Measurements from ENCODE around the gene MICAL2. TPM values are rescaled to one million over a fixed set of nuclear protein-coding genes. Genes with fewer than 3 reads are reported as not detected.
A peak's percentile ranks its signal among the peaks of the same experiment; 100 is the strongest.

Gene MICAL2
- total and polyA plus RNA-seq, 2 of the 13 experiments (the other 11 are each of a cell fraction or from before 2014, with no cell fraction given) = 0.78 to 1.1 TPM

- Histone ChIP-seq H3K27me3 (ENCODE audit: control insufficient read depth in 1 of 2, insufficient read depth in 2 of 2, low read length in 2 of 2) (no peaks in the 10 kb centered on the region), H3K27ac (ENCODE audit: extremely low read length, insufficient read depth, low read length) (no peak overlapping the region), H3K4me1 (ENCODE audit: insufficient read depth, low read length) (peaks cover 58% of the 10 kb centered on the region), H3K36me3 (replicated peaks in 1 of 2; ENCODE audit: control insufficient read depth in 1 of 2, insufficient read depth in 2 of 2, low read length in 2 of 2) (no peaks in the 10 kb centered on the region), H3K9me3 (ENCODE audit: low read length) (no peaks in the 10 kb centered on the region), H3K79me2 (ENCODE audit: insufficient read depth, low read length) (no peaks in the 10 kb centered on the region), H3K9ac (ENCODE audit: insufficient read depth, low read depth, low read length) (no peak overlapping the region), H2AFZ (ENCODE audit: low read length) (no peak overlapping the region), H3K4me2 (ENCODE audit: low read depth, low read length) (no peak overlapping the region), H3K4me3 (replicated peaks in 1 of 3; ENCODE audit: insufficient read depth in 1 of 3, low read depth in 2 of 3, low read length in 3 of 3) (no peak overlapping the region), H4K20me1 (ENCODE audit: insufficient read depth, low read length) (no peaks in the 10 kb centered on the region)
- in situ Hi-C loops (cut with HindIII; ENCODE audit: extremely low pct_ligation_motif_present, low pct_unique_long_range_greater_than_20kb) = no loop called here
- CTCF ChIA-PET (ENCODE audit: low intra/inter-chr PET ratio, low total read pairs) = no interaction called here
- ATAC-seq (peak; percentile 20), FAIRE-seq (no peak), DNase-seq (ENCODE audit: low spot score) (no peak)
- TF ChIP-seq FOXP1 (IDR thresholded peaks at IDR 0.05) (no peak), FOXP1 (CRISPR knock-in tag; IDR thresholded peaks at IDR 0.05) (0 out of 2 replicates have a peak, but pooled peaks have one; percentile 12), SCMH1 (CRISPR knock-in tag; IDR thresholded peaks at IDR 0.05; ENCODE audit: borderline replicate concordance) (no peak), AHDC1 (CRISPR knock-in tag; IDR thresholded peaks at IDR 0.05; ENCODE audit: borderline replicate concordance) (no peak), SOX6 (IDR thresholded peaks at IDR 0.05) (no peak), SOX6 (CRISPR knock-in tag; IDR thresholded peaks at IDR 0.05) (0 out of 2 replicates have a peak, but pooled peaks have one; percentile 25)
- intact Hi-C loops (cut with micrococcal nuclease; ENCODE audit: unreplicated experiment) = no loop called here
- BruUV-seq (replicated peaks) = no TSS peak
- POLR2A ChIA-PET = interaction anchor here (1.0 to 1.3 kb wide), 2 partner anchors 17 to 381 kb away, joined by 3 read pairs; no protein-coding TSS in a partner anchor
- WGBS (ENCODE audit: low lambda C conversion rate) = 67% methylated on average over 6 of the region's 7 CpGs
Measured at GRCh38 chr11:12223771-12224536, 113.6 kb downstream of the MICAL2 start.
